Karpas-422 (cell line): Measurements from ENCODE around the gene ZRANB1. TPM values are rescaled to one million over a fixed set of nuclear protein-coding genes. Genes with fewer than 3 reads are reported as not detected.
A peak's percentile ranks its signal among the peaks of the same experiment; 100 is the strongest.

Source experiments
- DNase-seq: peaks from one replicate; pipeline ENCODE4 v3.0.0-alpha.2; 2015
- H2AFZ ChIP-seq: fragments of 200-600 bp; sonication (generic); 2 replicates; pipeline ENCODE4 v1.6.1; 2014; ENCODE audit warnings: antibody characterized with exemption, low read length, mixed read lengths
- H3K27ac ChIP-seq: fragments of 200-600 bp; sonication (generic); 2 replicates; pipeline ENCODE4 v1.5.1; 2014; ENCODE audit warnings: mild to moderate bottlenecking, low read length, moderate library complexity
- H3K27me3 ChIP-seq: fragments of 200-600 bp; sonication (generic); 2 replicates; pipeline ENCODE4 v1.6.1; 2014; ENCODE audit warnings: low read length, mixed read lengths
- H3K36me3 ChIP-seq: fragments of 200-600 bp; sonication (generic); 2 replicates; pipeline ENCODE4 v1.6.1; 2014; ENCODE audit warnings: low read length, mixed read lengths; ENCODE audit not compliant: insufficient read depth
- H3K4me1 ChIP-seq: fragments of 200-600 bp; sonication (generic); 2 replicates; pipeline ENCODE4 v1.6.1; 2014; ENCODE audit warnings: mild to moderate bottlenecking, low read length, mixed read lengths
- H3K4me2 ChIP-seq: fragments of 200-600 bp; sonication (generic); 2 replicates; pipeline ENCODE4 v1.6.1; 2014; ENCODE audit warnings: low read length, low read depth, mild to moderate bottlenecking; ENCODE audit not compliant: poor library complexity, severe bottlenecking
- H3K4me3 ChIP-seq: fragments of 200-600 bp; sonication (generic); 2 replicates; pipeline ENCODE4 v1.5.1; 2014; ENCODE audit warnings: mild to moderate bottlenecking, antibody characterized with exemption, low read length, mixed read lengths
- H3K79me2 ChIP-seq: fragments of 200-600 bp; sonication (generic); 2 replicates; pipeline ENCODE4 v1.6.1; 2014; ENCODE audit warnings: mild to moderate bottlenecking, low read length, mixed read lengths
- H3K9ac ChIP-seq: fragments of 200-600 bp; sonication (generic); 2 replicates; pipeline ENCODE4 v1.6.0; 2014; ENCODE audit warnings: low read length
- H3K9me2 ChIP-seq: fragments of 200-600 bp; sonication (generic), shearing (Covaris generic); replicated peaks from 2 replicates; pipeline ENCODE4 v1.6.0; 2014; ENCODE audit warnings: mild to moderate bottlenecking, low read length, moderate library complexity; ENCODE audit not compliant: insufficient read depth
- H3K9me3 ChIP-seq: fragments of 300-700, 200-600 bp; sonication (generic); 2 replicates; pipeline ENCODE4 v1.6.1; 2014; ENCODE audit warnings: low read length, mixed read lengths
- H4K20me1 ChIP-seq: fragments of 200-600 bp; sonication (generic); 2 replicates; pipeline ENCODE4 v1.6.1; 2014; ENCODE audit warnings: mild to moderate bottlenecking, antibody characterized with exemption, low read length, low read depth; ENCODE audit not compliant: insufficient read depth
- total RNA-seq: library from RNA; depleted of rRNA; stranded (reverse); fragments of >200 nt; shearing (Covaris generic); gene quantifications from 2 replicates; pipeline ENCODE4 v1.2.3, GENCODE V29; 2014; ENCODE audit warnings: low replicate concordance

The ZRANB1 gene
- total RNA-seq, 1 experiment from 2014 or later, result 13.1 TPM

GRCh38 chr10:125021686-125022344 is 79.9 kb downstream of the ZRANB1 start:
- H3K27me3 ChIP-seq, result no peaks in the 10 kb centered on the region
- no peak overlapping the region for H3K4me2 ChIP-seq

DNA sequence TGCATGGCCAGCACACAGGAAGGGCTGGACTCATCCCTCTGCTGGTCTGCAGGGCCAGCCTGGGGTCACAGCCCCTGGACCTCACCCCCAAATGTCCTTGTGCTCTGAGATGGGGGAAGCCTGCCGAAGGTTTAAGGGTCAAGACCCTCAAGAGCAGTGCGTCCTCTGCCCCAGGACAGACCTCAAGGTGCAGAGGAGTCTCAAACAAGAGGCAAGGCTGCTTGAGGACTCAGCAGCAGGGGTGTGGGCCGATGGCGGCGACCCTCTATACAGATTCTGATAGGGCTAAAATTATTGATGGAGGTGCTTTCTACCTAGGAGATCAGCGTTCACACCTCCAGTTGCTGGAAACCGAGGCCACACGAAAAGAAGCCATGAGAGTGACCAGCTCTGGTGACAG is 80.7 kb downstream of the ZRANB1 start:
- H3K4me2 ChIP-seq, result no peak overlapping the region
- no peaks in the 10 kb centered on the region for H3K27me3 ChIP-seq
- no peak overlapping the region for H3K9ac ChIP-seq
- DNase-seq, result no peak
- no peaks in the 10 kb centered on the region for H3K9me2 ChIP-seq
- H3K4me3 ChIP-seq, result no peak overlapping the region
- no peaks in the 10 kb centered on the region for H3K9me3 ChIP-seq
- peaks cover 28% of the 10 kb centered on the region for H3K4me1 ChIP-seq
- no peaks in the 10 kb centered on the region for H3K79me2 ChIP-seq
- H3K27ac ChIP-seq, result no peak overlapping the region
- H4K20me1 ChIP-seq, result no peaks in the 10 kb centered on the region
- no peaks in the 10 kb centered on the region for H3K36me3 ChIP-seq
- no peak overlapping the region for H2AFZ ChIP-seq

More at GRCh38 chr10:125021686-125022344, 79.9 kb downstream of the ZRANB1 start:
- H3K9ac ChIP-seq, result no peak overlapping the region
- H4K20me1 ChIP-seq, result no peaks in the 10 kb centered on the region
- H3K9me2 ChIP-seq, result no peaks in the 10 kb centered on the region
- H3K79me2 ChIP-seq, result no peaks in the 10 kb centered on the region
- DNase-seq, result no peak
- H3K27ac ChIP-seq, result no peak overlapping the region
- H3K9me3 ChIP-seq, result no peaks in the 10 kb centered on the region
- no peak overlapping the region for H3K4me3 ChIP-seq
- peaks cover 28% of the 10 kb centered on the region for H3K4me1 ChIP-seq
- no peak overlapping the region for H2AFZ ChIP-seq
- H3K36me3 ChIP-seq, result no peaks in the 10 kb centered on the region

- Histone ChIP-seq H3K9ac (no peak overlapping the region), H3K4me1 (peaks cover 28% of the 10 kb centered on the region), H3K36me3 (no peaks in the 10 kb centered on the region), H2AFZ (no peak overlapping the region), H3K9me3 (no peaks in the 10 kb centered on the region), H3K27ac (no peak overlapping the region), H3K27me3 (no peaks in the 10 kb centered on the region), H3K9me2 (no peaks in the 10 kb centered on the region), H3K4me3 (no peak overlapping the region), H3K4me2 (no peak overlapping the region), H4K20me1 (no peaks in the 10 kb centered on the region), H3K79me2 (no peaks in the 10 kb centered on the region)
- no peak for DNase-seq
These were observed 81.3 kb downstream of the ZRANB1 start for GRCh38 chr10:125023255-125023654.

- Histone ChIP-seq H3K36me3 (no peaks in the 10 kb centered on the region), H3K4me2 (peak overlapping the region; percentile 85), H3K9me3 (no peaks in the 10 kb centered on the region), H3K79me2 (no peaks in the 10 kb centered on the region), H3K9me2 (no peaks in the 10 kb centered on the region), H3K9ac (peak overlapping the region; percentile 18; the same call in 1 of the 2 replicates), H3K4me3 (peak overlapping the region; percentile 57), H4K20me1 (no peaks in the 10 kb centered on the region), H2AFZ (no peak overlapping the region), H3K4me1 (peaks cover 28% of the 10 kb centered on the region), H3K27me3 (no peaks in the 10 kb centered on the region), H3K27ac (no peak overlapping the region; the same call in 1 of the 2 replicates)
- no peak for DNase-seq
These were observed 82.1 kb downstream of the ZRANB1 start for GRCh38 chr10:125023862-125024496.

DNA sequence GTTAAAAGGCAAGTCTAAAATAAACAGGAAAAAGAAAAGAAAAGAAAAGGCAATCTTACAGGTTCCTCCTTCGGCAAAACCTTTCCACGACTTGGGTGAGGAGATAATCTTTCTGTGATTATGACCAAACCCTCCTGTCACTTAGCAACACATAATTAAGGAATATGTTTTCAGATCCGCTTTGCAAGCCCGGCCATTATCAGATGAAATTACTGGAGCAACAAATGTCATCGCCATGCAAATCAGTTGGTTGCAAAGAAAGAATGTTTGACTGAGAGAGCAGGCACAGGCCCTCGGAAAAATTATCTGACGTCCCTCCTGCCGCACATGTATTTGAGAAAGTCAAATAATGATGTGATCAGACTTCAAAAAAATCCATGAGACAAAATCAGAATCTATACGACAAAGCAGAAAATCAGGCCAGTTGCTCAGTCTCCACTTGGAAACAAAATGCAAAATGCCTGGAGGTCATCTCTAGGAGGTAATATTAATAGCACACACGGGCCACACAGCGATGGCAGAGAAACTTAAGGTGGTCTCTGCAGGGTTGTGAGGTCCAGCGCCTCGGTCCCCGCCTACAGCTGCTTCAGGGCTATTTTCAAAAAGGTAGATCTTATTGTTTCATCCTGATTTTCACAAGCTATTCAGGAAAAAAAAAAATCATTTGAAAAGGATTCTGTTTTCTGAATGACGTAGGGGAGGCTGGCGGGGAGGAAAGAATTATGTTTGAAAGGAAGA is 82.7 kb downstream of the ZRANB1 start:
- H3K27ac ChIP-seq, result peak overlapping the region; percentile 16; the same call in 1 of the 2 replicates
- H3K36me3 ChIP-seq, result no peaks in the 10 kb centered on the region
- H3K27me3 ChIP-seq, result no peaks in the 10 kb centered on the region
- no peaks in the 10 kb centered on the region for H3K9me3 ChIP-seq
- peak; percentile 82 for DNase-seq
- H2AFZ ChIP-seq, result no peak overlapping the region
- H3K4me2 ChIP-seq, result peak overlapping the region; percentile 85
- H3K4me3 ChIP-seq, result peak overlapping the region; percentile 57
- H3K9me2 ChIP-seq, result no peaks in the 10 kb centered on the region
- peaks cover 28% of the 10 kb centered on the region for H3K4me1 ChIP-seq
- H4K20me1 ChIP-seq, result no peaks in the 10 kb centered on the region
- no peaks in the 10 kb centered on the region for H3K79me2 ChIP-seq
- peak overlapping the region; percentile 36 for H3K9ac ChIP-seq

- no peaks in the 10 kb centered on the region for H3K27me3 ChIP-seq
- H3K9ac ChIP-seq, result peak overlapping the region; percentile 36
- DNase-seq, result peak; percentile 75
- H3K9me3 ChIP-seq, result no peaks in the 10 kb centered on the region
- peak overlapping the region; percentile 57 for H3K4me3 ChIP-seq
- peak overlapping the region; percentile 16; the same call in 1 of the 2 replicates for H3K27ac ChIP-seq
- peaks cover 28% of the 10 kb centered on the region for H3K4me1 ChIP-seq
- no peaks in the 10 kb centered on the region for H3K36me3 ChIP-seq
- H4K20me1 ChIP-seq, result no peaks in the 10 kb centered on the region
- H3K9me2 ChIP-seq, result no peaks in the 10 kb centered on the region
- no peaks in the 10 kb centered on the region for H3K79me2 ChIP-seq
- H3K4me2 ChIP-seq, result peak overlapping the region; percentile 85
- 0 out of 2 replicates have a peak overlapping the region, but pooled peaks have one; percentile 14 for H2AFZ ChIP-seq
These were observed 83.4 kb downstream of the ZRANB1 start for GRCh38 chr10:125025341-125025740.

DNA sequence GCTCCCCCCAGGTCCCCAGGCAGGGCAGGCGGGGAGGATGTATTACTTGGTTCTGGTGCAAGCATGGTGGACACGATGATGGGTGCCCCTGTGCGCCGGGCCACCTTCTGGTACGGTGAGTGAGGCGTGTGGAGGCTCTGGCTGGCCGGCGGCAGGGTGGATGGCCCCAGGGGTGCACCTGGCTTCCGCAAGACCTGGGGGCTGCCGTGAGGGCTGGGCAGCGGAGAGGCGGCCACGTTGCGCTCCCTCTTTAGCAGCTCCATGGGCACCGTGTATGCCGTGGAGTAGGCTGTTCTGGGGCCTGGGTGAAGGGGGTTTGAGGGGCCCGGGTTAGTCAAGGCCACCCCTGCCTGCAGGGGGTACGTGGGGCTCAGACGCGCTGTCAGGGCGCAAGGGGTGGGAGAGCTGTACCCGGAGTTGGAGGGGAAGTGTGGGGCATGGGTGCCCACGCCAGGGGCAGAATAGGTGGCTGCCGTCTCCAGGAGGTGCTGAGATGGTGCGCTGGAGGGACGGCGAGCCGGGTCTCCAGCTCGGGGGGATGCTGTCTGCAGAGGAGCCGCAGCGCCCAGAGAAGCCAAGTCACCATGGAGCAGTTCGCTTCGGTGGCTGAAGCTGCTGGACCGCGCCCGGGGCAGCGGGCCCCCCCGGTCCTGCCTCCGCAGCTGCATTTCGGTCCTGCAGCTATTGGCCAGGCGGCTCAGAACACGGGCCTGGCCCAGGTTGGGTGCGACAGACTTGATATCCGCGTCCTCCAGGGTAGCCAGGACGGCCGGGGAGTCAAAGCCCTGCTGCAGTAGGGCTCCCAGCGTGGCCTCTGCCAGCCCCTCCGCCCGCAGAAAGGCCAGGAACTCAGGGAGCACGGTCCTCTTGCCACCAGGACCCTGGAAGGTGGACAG is 84.4 kb downstream of the ZRANB1 start:
- Histone ChIP-seq H3K9me2 (no peaks in the 10 kb centered on the region), H3K9me3 (no peaks in the 10 kb centered on the region), H2AFZ (no peak overlapping the region), H3K4me2 (peak overlapping the region; percentile 85), H3K4me1 (peaks cover 28% of the 10 kb centered on the region), H3K27me3 (no peaks in the 10 kb centered on the region), H4K20me1 (no peaks in the 10 kb centered on the region), H3K4me3 (no peak overlapping the region), H3K9ac (no peak overlapping the region), H3K27ac (no peak overlapping the region), H3K79me2 (no peaks in the 10 kb centered on the region), H3K36me3 (no peaks in the 10 kb centered on the region)
- no peak for DNase-seq
